ENCODE data around the gene VMAC. TPM values are rescaled to one million over a fixed set of nuclear protein-coding genes. Genes with fewer than 3 reads are reported as not detected.
"Not testable (repeated sequence)": the region's sequence is repeated elsewhere in the genome, so short reads cannot be mapped to it uniquely, and the experiment has no call there.

VMAC gene
- total RNA-seq, result 11.0 to 12.3 TPM (median 11.0 TPM) in 3 replicates

DNA sequence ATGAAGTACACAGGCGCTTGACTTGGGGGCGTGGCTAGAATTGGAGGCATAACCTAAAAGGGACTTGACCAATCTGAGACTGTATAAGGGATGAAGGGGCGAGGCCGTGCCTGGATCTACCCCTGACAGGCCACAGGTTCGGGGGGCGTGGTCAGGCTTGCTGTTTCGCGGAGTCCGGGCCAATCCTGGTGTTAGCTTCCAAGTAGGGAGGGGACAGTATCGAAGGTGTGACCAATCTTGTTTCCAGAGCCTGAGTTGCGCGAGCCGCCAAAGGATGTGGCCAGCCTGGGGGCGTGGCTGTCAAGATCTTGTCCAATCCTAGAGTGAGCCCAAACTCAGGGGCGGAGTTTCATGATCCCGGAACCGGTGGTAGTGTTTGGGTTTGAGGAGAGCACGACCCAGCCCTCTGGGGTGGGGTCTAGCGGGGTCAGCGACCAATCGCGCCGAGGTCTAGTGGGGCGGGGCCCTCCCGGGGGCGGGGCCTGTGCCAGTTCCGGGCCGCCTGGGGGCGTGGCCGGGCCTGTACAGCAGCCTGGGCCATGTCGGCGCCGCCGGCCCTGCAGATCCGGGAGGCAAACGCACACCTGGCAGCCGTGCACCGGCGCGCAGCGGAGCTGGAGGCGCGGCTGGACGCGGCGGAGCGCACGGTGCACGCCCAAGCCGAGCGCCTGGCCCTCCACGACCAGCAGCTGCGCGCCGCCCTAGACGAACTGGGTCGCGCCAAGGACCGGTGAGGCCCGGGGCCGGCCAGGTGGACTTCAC lies at the start of gene VMAC:
TSS of gene VMAC (plus strand) at position 521 of the 762 bp plus-strand sequence. CDS start at position 540, 19 bp downstream.
- H3K27ac Mint-ChIP-seq, result peak within 1 kb of the TSS; percentile 99
- no peaks in the 10 kb centered on the region for H3K27me3 Mint-ChIP-seq (ENCODE audit: low read depth)
- peaks cover 12% of the 10 kb centered on the region for H3K36me3 Mint-ChIP-seq
- H3K4me3 Mint-ChIP-seq, result peak within 1 kb of the TSS; percentile 98
- H3K4me1 Mint-ChIP-seq, result peaks cover 10% of the 10 kb centered on the region
- no peaks in the 10 kb centered on the region for H3K9me3 Mint-ChIP-seq
- TF ChIP-seq, protein P1, sequence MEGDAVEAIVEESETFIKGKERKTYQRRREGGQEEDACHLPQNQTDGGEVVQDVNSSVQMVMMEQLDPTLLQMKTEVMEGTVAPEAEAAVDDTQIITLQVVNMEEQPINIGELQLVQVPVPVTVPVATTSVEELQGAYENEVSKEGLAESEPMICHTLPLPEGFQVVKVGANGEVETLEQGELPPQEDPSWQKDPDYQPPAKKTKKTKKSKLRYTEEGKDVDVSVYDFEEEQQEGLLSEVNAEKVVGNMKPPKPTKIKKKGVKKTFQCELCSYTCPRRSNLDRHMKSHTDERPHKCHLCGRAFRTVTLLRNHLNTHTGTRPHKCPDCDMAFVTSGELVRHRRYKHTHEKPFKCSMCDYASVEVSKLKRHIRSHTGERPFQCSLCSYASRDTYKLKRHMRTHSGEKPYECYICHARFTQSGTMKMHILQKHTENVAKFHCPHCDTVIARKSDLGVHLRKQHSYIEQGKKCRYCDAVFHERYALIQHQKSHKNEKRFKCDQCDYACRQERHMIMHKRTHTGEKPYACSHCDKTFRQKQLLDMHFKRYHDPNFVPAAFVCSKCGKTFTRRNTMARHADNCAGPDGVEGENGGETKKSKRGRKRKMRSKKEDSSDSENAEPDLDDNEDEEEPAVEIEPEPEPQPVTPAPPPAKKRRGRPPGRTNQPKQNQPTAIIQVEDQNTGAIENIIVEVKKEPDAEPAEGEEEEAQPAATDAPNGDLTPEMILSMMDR (IDR thresholded peaks at IDR 0.05; ENCODE audit: unreplicated experiment), result no peak
- peak; percentile 97 to 98 for DNase-seq (ENCODE audit: low spot score in 2 of 2, unreplicated experiment in 2 of 2)

DNA sequence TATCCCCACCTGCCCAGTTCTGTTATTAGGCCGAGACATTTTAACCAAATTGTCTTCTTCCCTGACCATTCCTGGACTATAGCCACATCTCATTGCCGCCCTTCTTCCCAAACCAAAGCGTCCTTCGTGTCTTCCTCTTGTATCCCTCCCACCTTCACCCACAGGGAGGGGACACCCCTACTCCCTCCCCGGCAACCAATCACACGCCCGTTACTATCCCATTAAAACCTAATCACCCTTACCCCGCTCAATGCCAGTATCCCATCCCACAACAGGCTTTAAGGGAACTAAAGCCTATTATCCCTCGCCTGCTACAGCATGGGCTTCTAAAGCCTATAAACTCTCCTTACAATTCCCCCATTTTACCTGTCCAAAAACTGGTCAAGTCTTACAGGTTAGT lies 49.5 kb upstream of the VMAC start:
- H3K27ac Mint-ChIP-seq; H3K36me3 Mint-ChIP-seq; DNase-seq (ENCODE audit: low spot score in 2 of 2, unreplicated experiment in 2 of 2); H3K4me3 Mint-ChIP-seq; H3K9me3 Mint-ChIP-seq; H3K4me1 Mint-ChIP-seq: not testable (repeated sequence)
- H3K27me3 Mint-ChIP-seq (ENCODE audit: low read depth), result peaks cover 13% of the 10 kb centered on the region

- no peak overlapping the region for H3K27ac Mint-ChIP-seq
- peaks cover 8% of the 10 kb centered on the region for H3K27me3 Mint-ChIP-seq (ENCODE audit: low read depth)
- H3K36me3 Mint-ChIP-seq, result no peaks in the 10 kb centered on the region
- DNase-seq (ENCODE audit: low spot score in 2 of 2, unreplicated experiment in 2 of 2), result no peak
- no peak overlapping the region for H3K4me3 Mint-ChIP-seq
- no peaks in the 10 kb centered on the region for H3K4me1 Mint-ChIP-seq
- H3K9me3 Mint-ChIP-seq, result no peaks in the 10 kb centered on the region
- TF ChIP-seq, protein P1 (IDR thresholded peaks at IDR 0.05; ENCODE audit: unreplicated experiment), result no peak
Measured at GRCh38 chr19:5857203-5858081, 47.2 kb upstream of the VMAC start.

- Mint-ChIP-seq H3K4me3 (no peak overlapping the region), H3K36me3 (no peaks in the 10 kb centered on the region)
Measured at GRCh38 chr19:5863030-5863665, 41.5 kb upstream of the VMAC start.

GRCh38 chr19:5864013-5864720 lies 40.5 kb upstream of the VMAC start:
- no peak for DNase-seq (ENCODE audit: low spot score in 2 of 2, unreplicated experiment in 2 of 2)
- H3K27ac Mint-ChIP-seq, result no peak overlapping the region
- TF ChIP-seq, protein P1 (IDR thresholded peaks at IDR 0.05; ENCODE audit: unreplicated experiment), result no peak
- H3K4me1 Mint-ChIP-seq, result peaks cover 1% of the 10 kb centered on the region
- H3K27me3 Mint-ChIP-seq (ENCODE audit: low read depth), result no peaks in the 10 kb centered on the region
- H3K9me3 Mint-ChIP-seq, result no peaks in the 10 kb centered on the region
- H3K36me3 Mint-ChIP-seq, result no peaks in the 10 kb centered on the region
- no peak overlapping the region for H3K4me3 Mint-ChIP-seq

More at GRCh38 chr19:5863030-5863665, 41.5 kb upstream of the VMAC start:
- DNase-seq (ENCODE audit: low spot score in 2 of 2, unreplicated experiment in 2 of 2), result no peak
- Mint-ChIP-seq H3K9me3 (no peaks in the 10 kb centered on the region), H3K27me3 (ENCODE audit: low read depth) (no peaks in the 10 kb centered on the region), H3K4me1 (peaks cover 1% of the 10 kb centered on the region), H3K27ac (no peak overlapping the region)
- TF ChIP-seq, protein P1 (IDR thresholded peaks at IDR 0.05; ENCODE audit: unreplicated experiment), result no peak
